Adrenal gland (tissue), 12 donors: Measurements from ENCODE around the gene SLC35F1. TPM values are rescaled to one million over a fixed set of nuclear protein-coding genes. Genes with fewer than 3 reads are reported as not detected.
"Not testable (repeated sequence)": the region's sequence is repeated elsewhere in the genome, so short reads cannot be mapped to it uniquely, and the experiment has no call there.

ENCODE experiments used
- DNase-seq, 7 donors: peaks; one replicate each; pipeline ENCODE4 v3.0.0-alpha.2; 2019 to 2020
- H3K27ac ChIP-seq, 5 donors: fragments of 200-600 bp; sonication (generic) in 4 of 5; 1 replicate in 3 of 5; 2 replicates in 2 of 5; pipeline versions ENCODE4 v1.5.1 to v1.8.0; 2016 to 2020; ENCODE audit warnings: mild to moderate bottlenecking in 1 of 5
- H3K27me3 ChIP-seq: fragments of 200-600 bp; 2 replicates; pipeline ENCODE4 v1.8.0; 2021
- H3K36me3 ChIP-seq, 2 donors: fragments of 200-600 bp; replicated peaks in 1 of 2; 1 replicate in 1 of 2; 2 replicates in 1 of 2; pipeline versions ENCODE4 v1.5.1 to v1.8.0; 2018 to 2022
- H3K4me1 ChIP-seq, 2 donors: fragments of 200-600 bp; replicated peaks in 1 of 2; 1 replicate in 1 of 2; 2 replicates in 1 of 2; pipeline versions ENCODE4 v1.5.1 to v1.8.0; 2018 to 2021
- H3K4me3 ChIP-seq, 4 donors: fragments of 200-600 bp; sonication (generic) in 3 of 4; one replicate each; pipeline ENCODE4 v1.5.1; 2016 to 2018
- H3K9me3 ChIP-seq, 3 donors: fragments of 200-600 bp; sonication (generic) in 1 of 3; replicated peaks in 1 of 3; 1 replicate in 2 of 3; 2 replicates in 1 of 3; pipeline versions ENCODE4 v1.5.1 to v1.8.0; 2016 to 2021
- CTCF ChIP-seq, 6 experiments: fragments of 450-650 bp in 4 of 6; fragments of 200-600 bp in 2 of 6; sonication (generic) in 1 of 6; IDR thresholded peaks; 1 replicate in 5 of 6; 2 replicates in 1 of 6; pipeline versions ENCODE4 v1.5.1 to v1.8.0; 2016 to 2021; ENCODE audit warnings: antibody characterized with exemption in 6 of 6, mild to moderate bottlenecking in 2 of 6, moderate library complexity in 1 of 6
- POLR2A ChIP-seq, 2 donors: fragments of 450-650 bp; IDR thresholded peaks; one replicate each; pipeline ENCODE4 v1.6.1; 2017; ENCODE audit warnings: antibody characterized with exemption in 2 of 2, mild to moderate bottlenecking in 2 of 2, moderate library complexity in 1 of 2
- WGBS, 4 donors: extraction: QIAGEN DNeasy Blood & Tissue Kit in 2 of 4; methylation state at CpG; one replicate each; pipeline versions ENCODE4 v1.1.5 to v1.1.7; 2013 to 2017; 5-methylcytosine and 5-hydroxymethylcytosine counted together
- intact Hi-C, 2 donors: fragments of 100-400 bp; cut with DNase I; formaldehyde crosslinking; loops; one replicate each; pipeline versions ENCODE4 v1.14.1 to v1.15.0; 2022 to 2023
- polyA plus RNA-seq, 3 donors: library from polyadenylated mRNA; stranded (reverse); fragments of 200-250 nt in 2 of 3; fragments of 350-450 nt in 1 of 3; fragmentation: Illumina TruSeq in 1 of 3; extraction: RNeasy Lipid Tissue Mini Kit (QIAGEN cat#74804) in 1 of 3; gene quantifications; one replicate each; pipeline ENCODE4 v1.2.3, GENCODE V29; 2013 to 2014
- total RNA-seq, 9 donors: library from RNA; depleted of rRNA in 4 of 9; stranded (reverse); fragments of >200 nt in 4 of 9; fragments of 120-200 nt in 1 of 9; fragmentation: NEBNext Ultra II Directional in 1 of 9; extraction: Animal tissue kit (Norgen Biotek cat#: 25700) in 1 of 9; gene quantifications; one replicate each; pipeline versions ENCODE4 v1.1.0 to v1.2.4, GENCODE V29; 2013 to 2023
- donor health status: healthy with polysubstance abuse.
- donor health status: Bipolar disorder and iron deficiency.
- donor health status: DM: yes; HTN: yes; CAD: no.
- donor health status: DM: no; HTN: no; CAD: no.
- donor health status: DM: no; HTN: no; CAD: no.
- donor health status: DM: yes; HTN: yes; CAD: no.

The SLC35F1 gene
- total and polyA plus RNA-seq, 12 donors = 0.32 to 4.0 (median 1.7) TPM

- H3K36me3 ChIP-seq = no peaks in the 10 kb centered on the region
- 52 to 71% (median 65%) methylated on average over 5 of the region's 5 CpGs for WGBS, 4 donors
- H3K4me3 ChIP-seq = no peak overlapping the region
- no peaks in the 10 kb centered on the region for H3K27me3 ChIP-seq
- no peaks in the 10 kb centered on the region for H3K9me3 ChIP-seq
- TF ChIP-seq CTCF (IDR thresholded peaks at IDR 0.05) (no peak), POLR2A (IDR thresholded peaks at IDR 0.05) (no peak)
- H3K27ac ChIP-seq = no peak overlapping the region
- peak in 3 of 7 donors; percentile 13 to 48 (median 18) for DNase-seq
- intact Hi-C loops = no loop called here
- H3K4me1 ChIP-seq = no peaks in the 10 kb centered on the region
Observed at GRCh38 chr6:117956386-117956785, 49.3 kb downstream of the SLC35F1 start.

GRCh38 chr6:117958536-117958935 lies 51.5 kb downstream of the SLC35F1 start:
- Histone ChIP-seq H3K27ac (no peak overlapping the region), H3K36me3 (no peaks in the 10 kb centered on the region), H3K27me3 (no peaks in the 10 kb centered on the region), H3K9me3 (no peaks in the 10 kb centered on the region), H3K4me3 (no peak overlapping the region), H3K4me1 (no peaks in the 10 kb centered on the region)
- intact Hi-C loops = no loop called here
- no peak for DNase-seq
- WGBS, 4 donors = 73 to 82% (median 76%) methylated on average over 3 of the region's 3 CpGs
- TF ChIP-seq POLR2A (IDR thresholded peaks at IDR 0.05) (no peak), CTCF (IDR thresholded peaks at IDR 0.05) (no peak)

- 39 to 71% (median 55%) methylated on average over 1 of the region's 1 CpG for WGBS, 4 donors
- no peak for TF ChIP-seq POLR2A (IDR thresholded peaks at IDR 0.05)
- TF ChIP-seq CTCF (IDR thresholded peaks at IDR 0.05) = no peak
- H3K27ac ChIP-seq = no peak overlapping the region
- H3K27me3 ChIP-seq = no peaks in the 10 kb centered on the region
- H3K9me3 ChIP-seq = no peaks in the 10 kb centered on the region
- H3K36me3 ChIP-seq = no peaks in the 10 kb centered on the region
- H3K4me3 ChIP-seq = no peak overlapping the region
- intact Hi-C loops = no loop called here
- DNase-seq = no peak
- H3K4me1 ChIP-seq = no peaks in the 10 kb centered on the region
Observed at GRCh38 chr6:117960877-117961276, 53.8 kb downstream of the SLC35F1 start.

- 69 to 84% (median 74%) methylated on average over 3 of the region's 3 CpGs for WGBS, 4 donors
- Histone ChIP-seq H3K27ac (no peak overlapping the region), H3K4me1 (no peaks in the 10 kb centered on the region), H3K36me3 (no peaks in the 10 kb centered on the region), H3K27me3 (no peaks in the 10 kb centered on the region), H3K4me3 (no peak overlapping the region), H3K9me3 (no peaks in the 10 kb centered on the region)
- intact Hi-C loops = no loop called here
- no peak for TF ChIP-seq POLR2A (IDR thresholded peaks at IDR 0.05)
- TF ChIP-seq CTCF (IDR thresholded peaks at IDR 0.05) = no peak
- no peak for DNase-seq
Observed at GRCh38 chr6:117961301-117961700, 54.2 kb downstream of the SLC35F1 start.

GRCh38 chr6:117965763-117966162 lies 58.7 kb downstream of the SLC35F1 start:
- H3K27me3 ChIP-seq, H3K27ac ChIP-seq, H3K4me3 ChIP-seq, DNase-seq, H3K36me3 ChIP-seq, H3K4me1 ChIP-seq, intact Hi-C loops, H3K9me3 ChIP-seq: not testable (repeated sequence)
- WGBS, 4 donors = 67 to 89% (median 75%) methylated on average over 3 to 7 of the region's 7 CpGs
